B cell (primary cell): ENCODE data around the gene HSBP1L1. TPM values are rescaled to one million over a fixed set of nuclear protein-coding genes. Genes with fewer than 3 reads are reported as not detected.

Experiments
- ATAC-seq: fragments of 200-7000 bp; cut with Tn5 transposase; one replicate; pipeline ENCODE4 v1.10.0; 2021; ENCODE audit warnings: low read depth, mild to moderate bottlenecking, moderate number of reproducible peaks, moderate library complexity
- CTCF ChIA-PET: fragments of 350-600 bp; sonication (Branson Sonifier 250); formaldehyde crosslinking; loops from one replicate; lab custom pipeline; 2021; ENCODE audit warnings: antibody characterized with exemption, inconsistent platforms; lab: Charles Lee
- POLR2A ChIA-PET: fragments of 350-600 bp; sonication (Branson Sonifier 250); formaldehyde crosslinking; loops from one replicate; lab custom pipeline; 2021; ENCODE audit warnings: antibody characterized with exemption; lab: Charles Lee
- DNase-seq: peaks from one replicate; pipeline ENCODE4 v3.0.0; 2013
- H2AFZ ChIP-seq: 2 replicates; pipeline ENCODE4 v1.6.1; 2012; ENCODE audit warnings: mild to moderate bottlenecking, low read depth, low read length; ENCODE audit not compliant: insufficient read depth, poor library complexity, severe bottlenecking
- H3K27ac ChIP-seq, 2 donors: 1 replicate in 1 of 2; 2 replicates in 1 of 2; pipeline ENCODE4 v1.5.1; 2012 to 2013; ENCODE audit warnings: low read length in 2 of 2, mild to moderate bottlenecking in 2 of 2, moderate library complexity in 1 of 2
- H3K27me3 ChIP-seq, 4 experiments: fragments of 200-600 bp in 1 of 4; sonication (generic) in 1 of 4; replicated peaks in 1 of 4; 1 replicate in 2 of 4; 2 replicates in 2 of 4; pipeline versions ENCODE4 v1.6.1 to v1.7.0; 2013 to 2016; ENCODE audit warnings: low read length in 3 of 4, mild to moderate bottlenecking in 2 of 4, mixed read lengths in 1 of 4, moderate library complexity in 1 of 4; ENCODE audit not compliant: insufficient read depth in 4 of 4, control insufficient read depth in 3 of 4; ENCODE audit errors: control extremely low read depth in 1 of 4
- H3K36me3 ChIP-seq, 2 experiments: replicated peaks in 1 of 2; 1 replicate in 1 of 2; 2 replicates in 1 of 2; pipeline versions ENCODE4 v1.6.1 to v1.7.1; 2013; ENCODE audit warnings: low read length in 1 of 2; ENCODE audit not compliant: insufficient read depth in 2 of 2, control insufficient read depth in 1 of 2; ENCODE audit errors: control extremely low read depth in 1 of 2, extremely low read depth in 1 of 2
- H3K4me1 ChIP-seq, 2 donors: fragments of 200-600 bp in 1 of 2; sonication (generic) in 1 of 2; 1 replicate in 1 of 2; 2 replicates in 1 of 2; pipeline versions ENCODE4 v1.5.1 to v1.6.1; 2013 to 2017; ENCODE audit warnings: low read length in 2 of 2; ENCODE audit not compliant: control insufficient read depth in 2 of 2, insufficient read depth in 2 of 2
- H3K4me2 ChIP-seq: replicated peaks from 2 replicates; pipeline ENCODE3; 2012; ENCODE audit warnings: mild to moderate bottlenecking, low read depth, low read length; ENCODE audit not compliant: poor library complexity, severe bottlenecking
- H3K4me3 ChIP-seq, 5 experiments: fragments of 200-600 bp in 1 of 5; sonication (generic) in 1 of 5; 1 replicate in 3 of 5; 2 replicates in 2 of 5; pipeline versions ENCODE4 v1.5.1 to v1.7.0; 2011 to 2016; ENCODE audit warnings: low read length in 4 of 5, mild to moderate bottlenecking in 4 of 5, low read depth in 2 of 5, control low read depth in 1 of 5, moderate library complexity in 1 of 5; ENCODE audit not compliant: insufficient read depth in 1 of 5; ENCODE audit errors: control extremely low read depth in 1 of 5, extremely low read depth in 1 of 5
- H3K79me2 ChIP-seq: fragments of 200-600 bp; sonication (generic); one replicate; pipeline ENCODE4 v1.6.0; 2016; ENCODE audit warnings: low read length; ENCODE audit not compliant: control insufficient read depth, insufficient read depth
- H3K9ac ChIP-seq: fragments of 200-600 bp; sonication (generic); 2 replicates; pipeline ENCODE4 v1.6.1; 2017; ENCODE audit warnings: mild to moderate bottlenecking, low read length, moderate library complexity
- H3K9me3 ChIP-seq, 3 donors: one replicate each; pipeline versions ENCODE4 v1.6.1 to v1.7.1; 2013; ENCODE audit warnings: low read length in 2 of 3; ENCODE audit not compliant: control insufficient read depth in 2 of 3, insufficient read depth in 1 of 3; ENCODE audit errors: control extremely low read depth in 1 of 3
- H4K20me1 ChIP-seq: 2 replicates; pipeline ENCODE4 v1.6.0; 2012; ENCODE audit warnings: mild to moderate bottlenecking, low read length; ENCODE audit not compliant: insufficient read depth, control insufficient read depth, poor library complexity, severe bottlenecking
- H3K27ac Mint-ChIP-seq: one replicate; pipeline ENCODE4 v1.8.0; 2021; ENCODE audit warnings: mixed read lengths
- H3K27me3 Mint-ChIP-seq: one replicate; pipeline ENCODE4 v1.8.0; 2021; ENCODE audit warnings: mixed read lengths
- H3K4me1 Mint-ChIP-seq: one replicate; pipeline ENCODE4 v1.8.0; 2021; ENCODE audit warnings: mixed read lengths
- H3K4me3 Mint-ChIP-seq: one replicate; pipeline ENCODE4 v1.8.0; 2021; ENCODE audit warnings: mixed read lengths
- H3K9me3 Mint-ChIP-seq: one replicate; pipeline ENCODE4 v1.8.0; 2022; ENCODE audit warnings: mixed read lengths; ENCODE audit not compliant: insufficient read depth
- CTCF ChIP-seq: fragments of 200-600 bp; IDR thresholded peaks from one replicate; pipeline ENCODE4 v1.8.0; 2022; ENCODE audit warnings: antibody characterized with exemption, mild to moderate bottlenecking
- EZH2 ChIP-seq: IDR thresholded peaks from 2 replicates; pipeline ENCODE4 v1.6.1; 2012; ENCODE audit warnings: borderline replicate concordance, low read depth, mild to moderate bottlenecking, moderate library complexity, low read length; ENCODE audit not compliant: insufficient read depth, poor library complexity, severe bottlenecking
- WGBS: methylation state at CpG from one replicate; pipeline ENCODE4 v1.1.5; 2013; ENCODE audit warnings: missing lambda C conversion rate; ENCODE audit not compliant: insufficient coverage; 5-methylcytosine and 5-hydroxymethylcytosine counted together
- intact Hi-C: fragments of 100-400 bp; cut with micrococcal nuclease; formaldehyde crosslinking; loops from one replicate; pipeline ENCODE4 v1.10.0; 2022
- polyA plus RNA-seq: library from polyadenylated mRNA; depleted of rRNA; stranded (reverse); fragments of >200 nt; gene quantifications from 2 replicates; pipeline ENCODE4 v1.2.3, GENCODE V29; 2012
- total RNA-seq, 2 donors: library from RNA; stranded (reverse); fragments of 120-200 nt in 1 of 2; gene quantifications; 1 replicate in 1 of 2; 2 replicates in 1 of 2; pipeline versions ENCODE4 v1.2.3 to v1.2.4, GENCODE V29; 2013 to 2022

HSBP1L1 gene
- total and polyA plus RNA-seq, 2 donors (not counting 1 experiment from before 2014, with no cell fraction given), result 4.6 to 7.2 TPM

GRCh38 chr18:79939096-79939495 lies 25.3 kb upstream of the HSBP1L1 start:
- Histone ChIP-seq H3K4me2 (no peak overlapping the region), H3K36me3 (peaks cover 5 to 63% of the 10 kb centered on the region in 2 experiments), H4K20me1 (peaks cover 87% of the 10 kb centered on the region), H3K4me1 (no peaks in the 10 kb centered on the region), H3K79me2 (peaks cover 100% of the 10 kb centered on the region), H3K9ac (no peak overlapping the region), H3K9me3 (peaks cover 0 to 31% (median 8%) of the 10 kb centered on the region in 3 donors), H3K4me3 (no peak overlapping the region), H3K27ac (no peak overlapping the region), H3K27me3 (no peaks in the 10 kb centered on the region), H2AFZ (no peak overlapping the region)
- 100% methylated on average over 4 of the region's 5 CpGs for WGBS
- intact Hi-C loops, result no loop called here
- CTCF ChIA-PET, result interaction anchor here (0.6 kb wide), 1 partner anchor 11 kb away, joined by 3 read pairs; no protein-coding TSS in a partner anchor
- H3K4me1 Mint-ChIP-seq, result peaks cover 3% of the 10 kb centered on the region
- H3K27ac Mint-ChIP-seq, result no peak overlapping the region
- no peaks in the 10 kb centered on the region for H3K27me3 Mint-ChIP-seq
- ATAC-seq (no peak), DNase-seq (no peak)
- POLR2A ChIA-PET, result no interaction called here
- no peak overlapping the region for H3K4me3 Mint-ChIP-seq
- peaks cover 3% of the 10 kb centered on the region for H3K9me3 Mint-ChIP-seq
- TF ChIP-seq EZH2, result no peak
- TF ChIP-seq CTCF, result no peak

- Histone ChIP-seq H2AFZ (no peak overlapping the region), H3K27me3 (no peaks in the 10 kb centered on the region), H3K36me3 (peaks cover 5 to 55% of the 10 kb centered on the region in 2 experiments), H3K9ac (no peak overlapping the region), H3K9me3 (peaks cover 0 to 23% (median 7%) of the 10 kb centered on the region in 3 donors), H3K27ac (no peak overlapping the region), H4K20me1 (peaks cover 89% of the 10 kb centered on the region), H3K4me2 (no peak overlapping the region), H3K4me1 (peaks cover 5 to 9% of the 10 kb centered on the region in 2 donors), H3K79me2 (peaks cover 100% of the 10 kb centered on the region), H3K4me3 (no peak overlapping the region)
- Mint-ChIP-seq H3K4me1 (peaks cover 12% of the 10 kb centered on the region), H3K27ac (no peak overlapping the region), H3K27me3 (no peaks in the 10 kb centered on the region), H3K4me3 (no peak overlapping the region), H3K9me3 (peaks cover 3% of the 10 kb centered on the region)
- no peak for TF ChIP-seq EZH2
- no peak for TF ChIP-seq CTCF
- ATAC-seq (no peak), DNase-seq (no peak)
- intact Hi-C loops, result no loop called here
- WGBS, result over 99% methylated on average over 13 of the region's 18 CpGs
- CTCF ChIA-PET, result no interaction called here
- POLR2A ChIA-PET, result no interaction called here
Observed at GRCh38 chr18:79940126-79940813, 24.2 kb upstream of the HSBP1L1 start.
